HepG2 (cell line): ENCODE results near the gene ASPM.

Experiments
- CTCF ChIP-seq: sonication (generic); formaldehyde crosslinking; IDR thresholded peaks from 2 replicates; pipeline ENCODE4 v1.5.0; 2020; ENCODE audit warnings: mild to moderate bottlenecking, missing genetic modification reagents, moderate library complexity
- GABPA ChIP-seq, 2 experiments: IDR thresholded peaks; 2 replicates each; pipeline ENCODE4 v1.6.1; 2011 to 2016; ENCODE audit warnings: low read depth in 2 of 2, low read length in 1 of 2, missing biosample characterization in 1 of 2, missing genetic modification characterization in 1 of 2
- GATA4 ChIP-seq: sonication (generic); IDR thresholded peaks from 2 replicates; pipeline ENCODE4 v1.6.1; 2016; ENCODE audit warnings: antibody characterized with exemption, low read depth, borderline replicate concordance
- HMGXB4 ChIP-seq, 2 experiments: sonication (generic) in 1 of 2; formaldehyde crosslinking in 1 of 2; IDR thresholded peaks; 2 replicates each; pipeline versions ENCODE4 v1.4.0 to v1.6.1; 2018 to 2020; ENCODE audit warnings: missing genetic modification reagents in 2 of 2, borderline replicate concordance in 1 of 2, low read depth in 1 of 2, mild to moderate bottlenecking in 1 of 2, missing biosample characterization in 1 of 2
- HNF1A ChIP-seq, 2 experiments: sonication (generic) in 1 of 2; formaldehyde crosslinking in 1 of 2; IDR thresholded peaks; 2 replicates each; pipeline versions ENCODE4 v1.4.0 to v1.6.1; 2016 to 2020; ENCODE audit warnings: borderline replicate concordance in 1 of 2, low read depth in 1 of 2, mild to moderate bottlenecking in 1 of 2, missing genetic modification reagents in 1 of 2
- IRF1 ChIP-seq: sonication (generic); formaldehyde crosslinking; IDR thresholded peaks from 2 replicates; pipeline ENCODE4 v1.4.0; 2020; ENCODE audit warnings: low read depth, mild to moderate bottlenecking, missing genetic modification reagents
- POLR2AphosphoS5 ChIP-seq: IDR thresholded peaks from 2 replicates; pipeline ENCODE4 v1.6.1; 2012; ENCODE audit warnings: low read depth, low read length
- REST ChIP-seq, 2 experiments: IDR thresholded peaks; 2 replicates each; pipeline ENCODE4 v1.6.1; 2011 to 2012; ENCODE audit warnings: low read length in 2 of 2, borderline replicate concordance in 1 of 2, low read depth in 1 of 2, mild to moderate bottlenecking in 1 of 2, moderate library complexity in 1 of 2
- THYN1 ChIP-seq: sonication (generic); formaldehyde crosslinking; IDR thresholded peaks from 2 replicates; pipeline ENCODE4 v1.8.1; 2023; ENCODE audit warnings: low read depth, mild to moderate bottlenecking, moderate library complexity, missing genetic modification reagents, borderline replicate concordance
- ZBTB20 ChIP-seq: sonication (generic); formaldehyde crosslinking; IDR thresholded peaks from 2 replicates; pipeline ENCODE4 v1.8.1; 2023; ENCODE audit warnings: missing genetic modification reagents, low read depth, mild to moderate bottlenecking, borderline replicate concordance
- ZNF792 ChIP-seq: IDR thresholded peaks from 2 replicates; pipeline ENCODE4 v1.6.1; 2016

- no peak for TF ChIP-seq IRF1 (CRISPR knock-in tag)
- TF ChIP-seq REST (IDR thresholded peaks at IDR 0.05; ENCODE audit: borderline replicate concordance in 1 of 2, low read depth in 1 of 2, low read length in 2 of 2) = no peak
- TF ChIP-seq HMGXB4 (CRISPR knock-in tag; IDR thresholded peaks at IDR 0.05; ENCODE audit: borderline replicate concordance in 1 of 2, low read depth in 1 of 2) = no peak
- no peak for TF ChIP-seq HNF1A (IDR thresholded peaks at IDR 0.05; ENCODE audit: low read depth)
- no peak for TF ChIP-seq HNF1A (CRISPR knock-in tag; IDR thresholded peaks at IDR 0.05; ENCODE audit: borderline replicate concordance)
- TF ChIP-seq CTCF = no peak
- TF ChIP-seq ZBTB20 (CRISPR knock-in tag) = no peak
- no peak for TF ChIP-seq POLR2AphosphoS5
- no peak for TF ChIP-seq GATA4
- no peak for TF ChIP-seq GABPA (IDR thresholded peaks at IDR 0.05; ENCODE audit: low read depth, low read length)
- no peak for TF ChIP-seq GABPA (CRISPR knock-in tag; IDR thresholded peaks at IDR 0.05; ENCODE audit: low read depth)
- TF ChIP-seq ZNF792 (CRISPR knock-in tag) = no peak
- TF ChIP-seq THYN1 (CRISPR knock-in tag) = no peak
Observed at GRCh38 chr1:197042676-197043341, 103.7 kb downstream of the ASPM start.
